ENCODE data around the gene TBC1D2B.
A peak's percentile ranks its signal among the peaks of the same experiment; 100 is the strongest.

The TBC1D2B gene

DNA sequence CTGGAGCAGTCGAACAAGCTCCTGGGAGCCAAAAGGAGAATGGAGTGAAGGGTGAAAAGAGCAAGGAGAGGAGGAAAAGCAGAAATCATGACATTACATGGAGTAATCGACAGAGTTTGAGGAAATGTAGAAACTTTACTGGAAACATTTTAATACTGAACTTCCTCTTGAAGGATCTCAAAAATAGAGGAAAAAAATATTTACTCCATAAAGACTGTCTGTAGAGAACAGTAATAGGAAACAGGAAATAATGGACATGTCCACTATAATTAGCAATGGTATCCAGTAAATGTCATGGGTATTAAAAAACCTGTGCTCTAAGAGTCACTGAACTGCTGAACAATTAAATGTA, 53.0 kb downstream of the TBC1D2B start:
- no peak for DNase-seq

GRCh38 chr15:78023865-78024518, 53.5 kb downstream of the TBC1D2B start:
- no peak for DNase-seq

DNA sequence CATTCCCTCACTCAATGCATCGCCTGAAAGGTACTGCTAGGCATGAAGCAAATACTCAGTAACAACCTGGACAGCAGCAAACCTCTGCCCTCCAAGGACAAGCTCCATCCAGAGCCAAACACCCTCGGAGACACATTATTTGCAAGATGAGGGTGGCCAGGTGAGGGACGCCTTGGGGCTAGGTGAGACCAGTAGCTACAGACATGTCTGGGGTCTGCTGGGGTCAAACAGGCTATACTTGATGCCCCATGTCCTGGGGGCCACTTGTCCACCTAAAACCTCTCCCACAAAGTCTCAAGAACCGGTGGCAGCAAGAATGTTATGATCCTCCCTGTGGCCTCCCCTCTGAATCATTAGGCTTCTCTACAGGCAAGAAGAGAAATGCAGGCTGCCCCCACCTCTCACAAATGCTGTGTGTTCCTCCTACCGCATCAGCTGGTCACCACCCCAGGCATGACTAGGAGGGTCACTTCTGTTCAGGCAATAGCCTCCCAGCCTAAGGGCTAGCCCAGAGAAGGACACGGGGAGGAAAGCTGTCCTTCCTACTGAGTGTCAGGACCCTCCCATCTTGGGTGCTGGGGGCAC, 54.3 kb downstream of the TBC1D2B start:
- DNase-seq, result no peak

GRCh38 chr15:78021761-78022160, 55.8 kb downstream of the TBC1D2B start:
- no peak for DNase-seq

DNA sequence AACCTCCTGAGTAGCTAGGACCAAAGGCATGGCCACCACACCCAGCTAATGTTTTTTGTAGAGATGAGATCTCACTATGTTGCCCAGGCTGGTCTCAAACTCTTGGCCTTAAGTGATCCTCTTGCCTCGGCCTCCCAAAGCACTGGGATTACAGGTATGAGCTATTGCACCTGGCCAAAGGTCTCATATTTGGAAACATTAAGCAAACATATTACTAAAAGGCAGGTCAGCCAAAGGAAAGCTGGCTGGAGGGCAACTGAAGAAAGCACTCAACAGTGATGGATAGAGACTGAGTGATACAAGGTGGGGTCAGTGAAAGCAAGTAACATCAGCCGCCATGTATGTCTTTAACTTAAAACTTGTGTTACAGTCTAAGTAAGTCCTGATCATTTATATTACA, 57.5 kb downstream of the TBC1D2B start:
- DNase-seq, result no peak

DNA sequence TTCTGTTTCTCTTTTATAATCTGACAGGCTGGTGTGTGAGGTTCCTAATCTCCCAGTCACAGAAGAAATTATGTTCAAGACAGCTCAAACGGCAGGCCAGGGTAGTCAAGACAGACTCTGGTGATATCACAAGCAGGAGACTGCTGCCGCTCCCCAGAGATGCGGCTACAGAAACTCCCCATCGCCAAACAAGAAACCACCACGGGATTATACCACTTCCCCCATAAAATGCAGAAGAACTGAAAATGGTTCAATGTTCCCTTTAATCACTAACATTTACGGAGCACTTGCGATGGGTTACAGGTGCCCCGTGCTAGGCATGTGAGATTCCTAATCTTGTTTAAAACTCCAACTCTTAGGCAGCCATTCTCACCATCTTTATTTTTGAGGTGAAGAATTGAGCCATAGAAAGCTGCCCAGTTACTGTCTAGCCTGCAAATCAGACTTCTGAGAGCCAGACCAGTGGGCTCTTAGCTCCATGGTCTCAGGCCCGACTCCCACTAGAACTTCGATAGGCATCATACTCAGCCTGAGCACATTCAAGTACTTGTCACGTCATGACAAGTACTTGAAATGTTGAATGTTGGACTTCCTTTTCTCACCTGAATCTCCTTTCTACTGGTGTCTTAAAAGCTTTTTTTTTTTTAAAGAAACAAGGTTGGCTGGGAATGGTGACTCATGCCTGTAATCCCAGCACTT, 58.4 kb downstream of the TBC1D2B start:
- no peak for DNase-seq

GRCh38 chr15:78018445-78018844, 59.1 kb downstream of the TBC1D2B start:
- no peak for DNase-seq

GRCh38 chr15:78016860-78017259, 60.7 kb downstream of the TBC1D2B start:
- DNase-seq, result no peak

DNA sequence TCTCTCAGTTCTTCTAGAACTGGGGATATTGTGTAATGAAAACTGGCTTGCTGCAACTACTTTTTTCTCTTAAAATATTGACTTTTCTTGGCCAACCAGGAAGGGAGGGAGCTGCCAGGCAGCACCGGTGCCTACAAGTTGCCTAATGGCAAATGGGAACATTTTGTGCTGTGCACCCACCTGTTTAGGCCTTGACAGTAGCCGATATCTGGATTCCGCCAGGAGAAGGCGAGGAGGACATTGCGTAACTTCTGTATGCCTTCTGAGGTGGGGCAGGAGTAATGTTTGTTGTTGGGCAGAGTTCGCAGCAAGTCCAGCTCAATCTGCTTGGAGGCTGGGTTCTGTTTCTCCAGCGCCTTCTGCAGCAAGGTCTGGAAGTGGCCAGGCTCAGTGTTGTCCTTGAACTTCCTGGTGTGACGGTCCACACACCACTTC, 64.9 kb downstream of the TBC1D2B start:
- DNase-seq, result no peak

GRCh38 chr15:78010067-78010466, 67.4 kb downstream of the TBC1D2B start:
- no peak for DNase-seq

DNA sequence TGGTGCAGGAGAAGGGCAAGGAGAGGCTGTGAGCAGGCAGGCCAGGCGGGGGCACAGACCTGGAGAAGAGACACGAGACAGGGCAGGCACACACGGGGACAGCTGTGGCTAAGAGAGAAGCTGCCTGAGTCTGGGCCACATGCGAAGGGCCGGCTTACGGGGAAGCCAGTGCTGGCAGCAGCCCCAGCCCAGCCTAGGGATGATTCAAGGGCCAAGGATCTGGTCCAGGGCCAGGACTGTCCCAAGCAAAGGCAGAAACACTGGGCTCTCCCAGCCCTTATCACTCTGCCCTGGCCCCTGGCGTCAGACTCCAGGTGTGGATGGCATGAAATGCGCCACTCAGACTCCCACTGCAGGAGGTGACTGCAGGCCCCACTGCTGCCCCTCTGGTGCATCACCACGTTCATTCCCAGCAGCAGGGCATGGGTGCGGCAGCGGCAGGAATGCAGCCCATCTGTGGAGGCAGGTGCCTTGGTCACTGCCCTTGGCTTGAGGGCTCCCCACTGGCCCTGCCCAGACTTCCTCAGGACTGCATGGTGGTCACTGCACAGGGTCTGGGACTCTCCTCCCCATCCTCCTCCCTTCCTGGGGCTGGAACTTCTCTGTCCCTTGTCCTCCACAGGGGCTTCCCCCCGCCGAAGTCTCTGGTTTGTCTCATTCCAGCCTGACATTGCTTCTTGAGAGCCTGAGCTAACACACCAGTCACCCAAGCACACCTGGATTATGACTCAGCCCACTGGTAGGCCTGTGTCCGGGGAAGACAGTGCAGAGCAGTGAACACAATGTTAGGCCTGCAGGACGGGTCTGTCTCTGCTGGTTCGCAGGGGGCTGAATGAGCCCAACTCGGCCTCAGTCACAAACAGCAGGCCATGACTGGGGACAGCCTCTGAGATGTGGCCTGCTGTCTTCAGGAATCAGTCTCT, 69.3 kb downstream of the TBC1D2B start:
- peak in 1 of 2 experiments; percentile 14 for DNase-seq

GRCh38 chr15:78007211-78007931, 70.1 kb downstream of the TBC1D2B start:
- DNase-seq, result no peak

DNA sequence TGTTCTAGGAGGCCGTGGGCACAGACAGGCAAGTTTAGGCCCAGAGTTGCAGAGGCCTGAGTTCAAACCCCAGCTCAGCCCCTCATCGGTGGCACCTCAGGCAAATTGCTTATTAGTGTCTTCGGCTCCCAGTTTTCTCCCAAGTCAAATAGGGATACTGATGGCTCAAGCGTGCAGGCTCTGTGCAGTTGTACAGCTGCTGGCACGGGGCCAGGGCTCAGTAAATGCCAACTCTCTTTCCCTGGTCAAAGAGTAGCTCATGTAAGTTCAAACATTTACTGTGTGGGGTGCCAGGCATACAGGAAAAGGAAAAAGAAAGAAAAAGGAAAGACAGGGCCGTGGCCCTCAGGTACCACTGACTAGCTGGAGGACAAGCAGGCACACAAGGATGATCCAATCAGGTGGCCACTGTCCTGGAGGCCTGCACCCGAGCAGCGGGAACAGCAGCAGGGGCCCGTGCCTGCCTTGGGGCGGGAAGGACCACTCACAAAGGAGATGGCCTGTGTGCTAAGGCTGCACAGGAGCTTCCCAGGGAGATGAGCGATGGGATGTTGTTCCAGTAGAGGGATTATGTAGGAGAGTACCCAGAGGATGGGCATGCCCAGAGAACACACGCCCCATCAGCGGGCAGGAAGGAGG, 70.8 kb downstream of the TBC1D2B start:
- DNase-seq, result peak in 1 of 2 experiments; percentile 2

GRCh38 chr15:78004919-78005634, 72.4 kb downstream of the TBC1D2B start:
- DNase-seq, result peak; percentile 71 to 87

DNA sequence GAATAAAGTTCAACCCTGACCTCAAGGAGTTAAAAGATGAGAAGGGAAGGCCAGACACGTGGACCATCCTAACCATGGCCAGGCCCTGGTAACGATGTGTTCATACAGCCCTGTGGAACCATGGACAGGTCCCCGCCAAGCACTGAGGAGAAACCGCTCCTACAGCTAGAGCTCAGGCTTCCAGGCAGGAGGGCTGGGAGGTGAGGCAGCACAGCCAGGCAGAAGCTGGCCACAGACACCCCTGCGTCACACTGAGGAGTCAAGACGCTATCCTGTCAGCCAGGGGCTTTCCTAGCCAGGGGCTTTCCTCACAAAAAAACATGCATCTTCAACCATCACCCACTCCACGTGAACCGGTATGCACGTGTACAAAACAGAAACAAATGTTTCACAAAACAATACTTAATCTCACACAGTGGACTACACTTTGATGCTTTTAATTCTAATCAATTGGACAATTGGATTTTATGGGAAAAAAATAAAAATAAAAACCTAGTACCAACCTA, 73.2 kb downstream of the TBC1D2B start:
- DNase-seq, result no peak

GRCh38 chr15:78003539-78004008, 73.9 kb downstream of the TBC1D2B start:
- DNase-seq, result peak in 1 of 2 experiments; percentile 4

DNA sequence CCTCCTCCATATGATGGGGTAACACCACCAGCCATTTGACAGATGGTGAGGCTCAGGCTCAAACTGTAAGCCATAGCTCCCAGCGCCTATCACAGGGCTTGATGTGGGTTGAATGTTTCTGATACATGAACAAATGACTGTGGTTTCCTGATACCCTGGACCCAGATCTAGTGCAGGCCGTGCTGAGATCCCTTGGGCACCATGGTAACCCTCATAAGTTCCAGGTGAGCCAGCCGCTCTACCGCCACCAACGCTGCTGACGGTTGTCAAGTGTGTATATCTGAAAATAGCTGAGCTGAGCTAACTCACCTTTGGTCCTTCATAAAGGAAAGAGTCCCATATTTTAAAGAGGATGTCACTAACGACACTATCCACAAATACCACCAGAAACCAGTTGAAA, 74.5 kb downstream of the TBC1D2B start:
- DNase-seq, result no peak

DNA sequence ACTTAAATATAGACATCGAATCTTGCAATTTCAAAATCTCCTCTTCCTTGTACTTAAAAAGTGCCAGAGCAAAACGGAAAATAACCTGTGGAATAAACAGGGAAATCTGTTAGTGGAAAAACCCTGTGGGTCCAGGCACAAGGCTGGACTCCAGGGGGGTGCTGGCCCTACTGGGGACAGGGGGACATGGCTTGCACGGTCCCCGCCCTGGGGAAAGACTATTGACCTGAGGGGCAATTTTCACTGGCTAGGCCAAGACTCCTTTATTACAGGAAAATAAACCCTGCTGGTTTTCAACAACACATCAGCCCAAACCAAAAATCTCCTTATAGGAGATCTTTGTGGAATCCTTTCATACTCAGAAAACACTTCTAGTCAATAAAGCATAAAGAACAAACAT, 75.9 kb downstream of the TBC1D2B start:
- DNase-seq, result no peak

- no peak for DNase-seq
These were observed 76.6 kb downstream of the TBC1D2B start for GRCh38 chr15:78000927-78001249.

GRCh38 chr15:78000091-78000926, 77.2 kb downstream of the TBC1D2B start:
- DNase-seq, result peak in 1 of 2 experiments; percentile 25

Data from NCI-H446 (cell line).